ENCODE data around the gene ZC3H10.

The ZC3H10 gene

GRCh38 chr12:56082967-56083366 lies 35.1 kb upstream of the ZC3H10 start:
- TF ChIP-seq CTCF (IDR thresholded peaks at IDR 0.05; ENCODE audit: insufficient read depth, low read length, missing control alignments): no peak
- no peak for DNase-seq (ENCODE audit: low read depth, low spot score)
- ChIA-PET CTCF (interaction anchor here (0.8 to 2.0 kb wide), 4 partner anchors 9 to 36 kb away, joined by 3 to 8 read pairs (median 4); no protein-coding TSS in a partner anchor), POLR2A (no interaction called here)
- H3K4me3 ChIP-seq (ENCODE audit: low read depth, low read length): no peak overlapping the region

- ChIA-PET POLR2A (interaction anchor here (1.0 kb wide), 1 partner anchor 19 kb away, joined by 3 read pairs; the partner anchor contains the start of gene PA2G4), CTCF (interaction anchor here (0.6 to 2.1 kb wide), 9 partner anchors 11 to 347 kb away, joined by 3 to 6 read pairs (median 4); no protein-coding TSS in a partner anchor)
- TF ChIP-seq CTCF (IDR thresholded peaks at IDR 0.05; ENCODE audit: insufficient read depth, low read length, missing control alignments): no peak
- DNase-seq (ENCODE audit: low read depth, low spot score): no peak
- no peak overlapping the region for H3K4me3 ChIP-seq (ENCODE audit: low read depth, low read length)
These were observed 33.0 kb upstream of the ZC3H10 start for GRCh38 chr12:56084958-56085543.

GRCh38 chr12:56086096-56086495 lies 32.0 kb upstream of the ZC3H10 start:
- ChIA-PET POLR2A (no interaction called here), CTCF (interaction anchor here (1.0 to 2.1 kb wide), 9 partner anchors 9 to 57 kb away, joined by 3 to 6 read pairs (median 4); no protein-coding TSS in a partner anchor)
- no peak for DNase-seq (ENCODE audit: low read depth, low spot score)
- TF ChIP-seq CTCF (IDR thresholded peaks at IDR 0.05; ENCODE audit: insufficient read depth, low read length, missing control alignments): no peak
- no peak overlapping the region for H3K4me3 ChIP-seq (ENCODE audit: low read depth, low read length)

- ChIA-PET CTCF (interaction anchor here (0.7 to 2.1 kb wide), 7 partner anchors 10 to 148 kb away, joined by 3 to 6 read pairs (median 3); no protein-coding TSS in a partner anchor), POLR2A (no interaction called here)
- no peak for DNase-seq (ENCODE audit: low read depth, low spot score)
- no peak overlapping the region for H3K4me3 ChIP-seq (ENCODE audit: low read depth, low read length)
- TF ChIP-seq CTCF (IDR thresholded peaks at IDR 0.05; ENCODE audit: insufficient read depth, low read length, missing control alignments): no peak
These were observed 31.5 kb upstream of the ZC3H10 start for GRCh38 chr12:56086608-56087007.

GRCh38 chr12:56087220-56087619 lies 30.8 kb upstream of the ZC3H10 start:
- DNase-seq (ENCODE audit: low read depth, low spot score): no peak
- TF ChIP-seq CTCF (IDR thresholded peaks at IDR 0.05; ENCODE audit: insufficient read depth, low read length, missing control alignments): no peak
- CTCF ChIA-PET: interaction anchor here (0.7 to 2.0 kb wide), 3 partner anchors 15 to 149 kb away, joined by 3 to 6 read pairs (median 4); no protein-coding TSS in a partner anchor
- POLR2A ChIA-PET: no interaction called here
- no peak overlapping the region for H3K4me3 ChIP-seq (ENCODE audit: low read depth, low read length)

- TF ChIP-seq CTCF (IDR thresholded peaks at IDR 0.05; ENCODE audit: insufficient read depth, low read length, missing control alignments): no peak
- no peak overlapping the region for H3K4me3 ChIP-seq (ENCODE audit: low read depth, low read length)
- DNase-seq (ENCODE audit: low read depth, low spot score): no peak
- CTCF ChIA-PET: interaction anchor here (1.5 kb wide), 1 partner anchor 12 kb away, joined by 4 read pairs; no protein-coding TSS in a partner anchor
- POLR2A ChIA-PET: no interaction called here
These were observed 20.3 kb upstream of the ZC3H10 start for GRCh38 chr12:56097738-56098137.
